ENCODE data around the gene OCA2. TPM values are rescaled to one million over a fixed set of nuclear protein-coding genes. Genes with fewer than 3 reads are reported as not detected.
"Not testable (repeated sequence)": the region's sequence is repeated elsewhere in the genome, so short reads cannot be mapped to it uniquely, and the experiment has no call there.

Gene OCA2
- total RNA-seq, 1 experiment from 2014 or later, result 0.23 TPM

DNA sequence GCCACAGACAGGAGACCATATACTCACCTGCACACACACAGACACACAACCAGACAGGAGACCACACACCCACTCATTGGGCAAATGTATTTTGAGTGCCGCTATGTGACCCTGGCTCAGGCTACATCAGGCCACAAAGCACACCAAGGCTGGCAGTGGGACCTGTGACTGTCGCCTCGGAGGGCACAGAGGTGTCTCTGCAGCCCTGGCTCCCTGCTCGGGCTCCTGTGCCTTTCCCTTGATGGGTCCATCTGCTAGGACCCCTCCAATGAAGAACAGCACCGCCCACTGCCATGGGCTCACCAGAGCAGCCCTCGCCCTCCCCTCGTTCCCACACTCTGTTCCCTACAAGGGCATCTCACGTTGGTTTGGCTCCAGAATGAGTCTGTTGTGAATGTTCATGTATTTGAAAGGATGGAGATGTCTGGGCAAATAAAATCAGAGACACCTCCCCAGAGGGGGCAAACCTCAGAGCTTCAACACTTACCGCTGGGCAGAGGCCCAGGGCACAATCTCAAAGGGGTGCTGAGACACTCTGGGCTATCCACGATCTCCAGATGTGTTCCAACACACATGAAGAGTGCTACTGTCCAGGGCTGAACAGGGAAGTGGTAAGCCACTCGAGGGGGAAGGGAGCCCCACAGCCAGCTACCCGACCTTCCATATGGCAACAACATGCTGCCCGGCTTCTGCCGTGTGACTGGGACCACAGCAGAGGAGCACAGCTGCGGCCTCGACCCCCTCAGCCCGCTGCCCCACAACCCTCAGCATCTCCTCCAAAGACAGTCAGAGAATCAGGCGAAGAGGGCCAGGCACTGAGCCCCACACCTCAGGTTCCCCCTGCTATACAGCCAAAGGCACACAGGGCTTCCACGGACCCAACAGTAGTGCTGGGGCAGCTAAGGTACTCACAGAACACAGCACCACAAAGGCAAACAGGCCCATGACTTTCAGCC, 74.9 kb downstream of the OCA2 start:
- no peak for DNase-seq (ENCODE audit: low read depth)

DNA sequence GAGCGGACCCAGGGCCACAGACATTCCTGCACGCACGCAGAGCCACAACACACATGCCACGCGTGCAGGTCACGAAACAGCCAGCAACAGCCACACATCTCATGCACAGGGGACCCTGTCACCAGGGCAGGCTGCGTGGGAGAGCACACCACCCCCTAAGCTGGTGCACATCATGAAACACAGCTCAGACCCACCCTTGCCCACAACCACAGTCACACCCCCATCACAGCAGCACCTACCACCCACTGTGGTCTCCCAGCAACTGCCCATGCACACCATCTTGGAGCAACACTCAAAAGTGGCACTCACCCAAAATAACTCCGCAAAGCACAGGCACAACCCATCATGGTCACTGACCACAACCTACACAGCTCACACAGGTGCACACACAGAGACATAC, 75.7 kb downstream of the OCA2 start:
- DNase-seq (ENCODE audit: low read depth), result no peak

DNA sequence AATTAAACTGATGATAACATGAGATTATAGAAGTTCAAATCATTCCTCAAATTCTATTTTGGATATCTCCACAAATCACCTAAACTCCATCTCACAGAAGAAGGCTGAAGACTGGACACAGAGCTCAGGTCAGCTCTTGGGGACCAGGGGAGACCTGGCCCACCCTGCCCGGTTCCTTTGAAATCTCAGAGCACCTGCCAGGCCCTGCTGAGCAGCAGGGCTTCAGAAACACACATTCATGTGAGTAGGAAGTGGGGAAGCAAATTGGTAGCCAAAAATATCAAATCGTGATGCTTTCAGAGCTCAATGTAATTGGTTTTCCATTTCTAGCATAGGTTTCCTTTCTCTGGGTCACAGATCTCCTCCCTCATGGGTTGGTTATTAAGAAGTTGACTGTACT, 76.2 kb downstream of the OCA2 start:
- DNase-seq (ENCODE audit: low read depth), result no peak

DNA sequence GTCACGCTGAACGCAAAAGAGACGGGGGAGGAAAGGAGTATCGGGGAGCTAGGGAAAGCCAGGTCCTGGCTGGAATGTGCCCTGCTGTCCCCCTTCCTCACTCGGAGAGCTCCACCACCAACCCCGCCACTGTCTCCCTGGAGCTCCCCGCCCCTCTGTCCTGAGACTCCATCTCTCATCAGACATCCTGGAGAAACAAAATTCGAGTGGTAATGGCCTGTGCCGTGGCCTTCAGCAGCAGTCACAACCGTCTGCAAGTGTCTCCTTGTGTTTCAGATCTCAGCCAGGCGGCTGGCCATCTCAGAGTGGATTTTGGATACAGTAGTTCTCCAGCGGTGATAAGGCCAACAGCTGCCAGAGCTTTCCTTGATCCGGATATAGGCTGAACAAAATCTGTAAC, 76.9 kb downstream of the OCA2 start:
- DNase-seq (ENCODE audit: low read depth), result no peak

DNA sequence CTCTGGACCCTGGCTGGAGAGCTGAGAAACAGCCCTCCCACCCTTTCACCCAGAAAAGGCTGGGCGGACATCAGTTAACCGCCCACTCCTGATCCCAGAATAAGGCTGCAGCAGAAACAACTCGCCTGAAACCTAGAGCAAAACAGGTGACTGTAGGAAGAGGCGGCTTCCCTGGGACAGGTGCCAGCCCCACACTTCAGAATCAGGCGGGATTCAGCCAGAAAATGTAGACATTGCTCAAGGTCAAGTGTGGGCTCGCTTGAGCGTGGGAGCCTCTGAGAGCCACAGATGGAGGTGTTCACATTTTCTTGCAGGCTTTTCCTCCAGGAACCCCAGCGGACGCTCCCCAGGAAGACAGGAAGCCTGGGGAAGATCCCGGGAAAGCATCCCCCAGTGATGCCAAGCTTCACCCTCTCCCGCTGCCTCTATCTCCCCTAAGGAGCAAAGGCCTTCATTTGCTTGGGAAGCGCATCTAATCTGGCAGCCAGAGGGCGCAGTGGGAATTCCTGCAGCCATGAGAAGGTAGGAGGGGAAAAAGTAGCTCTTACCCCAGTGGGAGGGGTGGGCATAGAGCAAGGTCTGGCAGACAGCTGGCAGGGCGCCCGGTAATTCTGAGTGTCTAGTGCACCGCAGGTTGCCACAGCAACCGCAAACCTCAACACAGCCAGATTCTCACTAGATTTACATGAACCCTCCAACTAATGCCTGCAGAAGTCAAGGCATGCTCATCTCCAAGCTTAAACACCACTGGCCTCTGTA, 77.7 kb downstream of the OCA2 start:
- peak; percentile 2 for DNase-seq (ENCODE audit: low read depth)

DNA sequence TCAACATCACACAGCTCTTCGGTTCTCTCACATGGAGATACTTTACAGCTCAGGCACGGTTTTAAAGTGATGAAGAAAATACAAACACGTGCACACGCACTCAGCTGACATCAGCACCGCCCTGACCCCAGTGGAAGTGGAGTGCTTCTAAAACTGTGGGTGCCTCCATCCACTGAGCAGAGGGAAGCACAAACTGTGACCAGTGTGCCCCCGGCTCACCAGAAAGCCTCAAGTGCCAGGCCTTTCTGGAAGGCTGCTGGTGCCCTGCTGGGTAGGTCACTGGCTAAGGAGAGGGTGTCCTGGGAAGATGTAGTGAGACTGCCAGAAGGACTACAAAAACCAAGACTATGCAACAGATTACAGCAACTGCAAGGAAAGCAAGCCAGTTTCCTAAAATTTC, 78.5 kb downstream of the OCA2 start:
- no peak for DNase-seq (ENCODE audit: low read depth)

DNA sequence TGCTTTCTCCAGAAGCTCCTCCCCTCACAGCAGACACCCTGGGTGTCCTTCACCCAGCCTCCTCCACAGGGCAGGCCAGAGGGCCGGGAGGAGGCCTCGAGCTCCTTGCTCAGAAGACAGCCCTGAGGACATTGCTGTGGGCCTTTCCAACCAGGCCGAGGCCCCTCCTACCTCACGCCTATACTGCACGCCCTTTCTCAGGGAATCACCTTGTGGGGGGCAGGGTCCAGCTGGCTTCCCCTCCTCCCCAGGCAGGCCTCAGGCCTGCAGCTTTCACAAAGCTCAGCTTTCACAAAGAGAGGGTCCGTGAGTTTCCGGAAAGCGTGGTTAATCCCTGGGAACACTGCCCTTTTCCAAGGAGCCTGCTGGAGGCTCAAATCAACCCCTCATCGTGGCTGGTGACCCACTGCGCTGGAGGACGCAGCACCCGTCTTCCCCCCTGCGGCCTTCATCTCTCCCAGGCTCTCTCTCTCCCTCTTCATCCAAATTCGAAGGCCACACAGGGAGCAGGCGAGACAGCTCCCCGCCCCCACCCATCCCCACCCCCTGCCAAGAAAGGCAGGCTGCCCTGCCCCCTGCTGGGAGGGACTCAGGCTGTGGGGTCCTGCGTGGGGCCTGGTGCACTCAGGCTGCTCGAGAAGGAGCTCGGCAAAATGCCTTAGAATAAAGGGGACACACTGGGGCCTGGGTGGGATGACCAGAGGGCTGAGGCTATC, 79.4 kb downstream of the OCA2 start:
- DNase-seq (ENCODE audit: low read depth), result no peak

DNA sequence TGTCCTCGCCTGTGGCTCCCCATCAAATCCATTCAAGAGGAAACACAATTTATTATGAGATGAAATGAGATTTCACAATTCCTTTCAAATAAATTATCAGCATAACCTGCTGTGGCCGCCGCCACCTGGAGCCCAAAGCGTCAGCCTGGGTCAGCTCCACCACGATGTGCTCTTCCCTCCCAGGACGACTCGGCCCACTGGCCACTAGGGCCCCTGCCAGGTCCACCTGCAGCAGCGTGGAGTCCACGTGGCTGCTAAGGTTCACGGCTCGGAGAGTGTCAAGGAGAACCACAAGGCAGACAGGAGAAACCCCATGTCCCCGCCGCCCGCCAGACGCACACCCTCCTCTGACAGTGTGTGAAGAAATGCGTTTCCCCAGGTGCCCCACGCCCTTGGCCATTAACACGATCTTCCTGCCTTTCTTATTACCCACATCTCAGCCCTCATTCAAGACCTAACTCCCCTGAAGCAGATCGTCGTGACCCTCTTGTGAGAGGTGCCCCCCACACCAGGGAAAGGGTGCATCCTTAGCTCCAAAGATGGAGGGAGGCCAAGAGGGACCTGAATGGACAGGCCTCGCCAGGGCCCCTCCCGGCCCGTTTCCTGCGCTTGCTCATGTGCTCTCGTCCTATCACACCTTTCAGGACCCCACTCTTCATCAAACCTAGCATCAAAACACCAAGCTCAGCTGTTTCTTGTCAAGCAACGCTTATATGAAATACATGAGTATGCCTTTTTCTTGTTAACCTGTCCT, 80.6 kb downstream of the OCA2 start:
- no peak for DNase-seq (ENCODE audit: low read depth)

DNA sequence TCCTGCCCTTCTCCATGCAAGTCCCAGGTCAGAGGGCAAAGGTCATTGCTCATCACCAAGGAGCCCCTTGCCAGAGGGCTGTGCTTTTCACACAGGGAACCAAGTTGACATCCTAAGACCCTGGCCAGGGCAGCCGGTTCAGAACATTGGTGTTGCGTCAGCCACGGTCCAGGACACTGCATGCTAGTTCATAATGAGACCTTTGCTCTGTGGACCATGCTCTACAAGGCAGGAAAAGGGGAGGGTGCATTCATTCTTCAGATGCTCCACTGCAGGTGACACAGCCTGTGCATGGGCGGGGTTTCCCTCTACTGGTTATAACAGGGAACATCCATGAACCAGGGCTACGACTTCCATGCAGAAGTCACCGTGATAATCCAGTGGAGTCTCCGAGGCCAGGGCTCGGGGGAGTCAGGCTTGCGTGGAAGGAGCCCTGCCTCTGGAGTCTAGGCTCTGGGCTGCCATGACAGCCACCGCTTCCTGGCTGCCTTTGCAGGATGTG, 81.6 kb downstream of the OCA2 start:
- DNase-seq (ENCODE audit: low read depth), result no peak

DNA sequence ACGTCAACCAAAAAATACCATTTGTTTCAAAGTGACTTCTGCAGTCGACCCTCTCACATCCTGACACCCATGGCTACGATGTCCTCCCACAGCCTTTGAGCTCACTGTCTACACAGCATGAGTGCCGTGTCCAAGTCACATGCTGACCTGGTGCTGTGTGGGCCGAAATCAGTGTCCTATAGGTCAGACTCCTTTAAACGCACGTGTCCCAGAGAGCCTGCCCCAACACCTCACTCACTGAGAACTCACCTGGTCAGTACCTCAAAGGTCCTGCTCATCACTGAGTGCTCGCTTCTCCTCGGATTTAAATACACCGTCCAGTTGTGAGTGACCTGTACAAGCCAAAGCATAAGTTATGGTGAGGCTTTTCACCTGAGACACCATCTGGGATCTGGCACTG, 83.3 kb downstream of the OCA2 start:
- no peak for DNase-seq (ENCODE audit: low read depth)

DNA sequence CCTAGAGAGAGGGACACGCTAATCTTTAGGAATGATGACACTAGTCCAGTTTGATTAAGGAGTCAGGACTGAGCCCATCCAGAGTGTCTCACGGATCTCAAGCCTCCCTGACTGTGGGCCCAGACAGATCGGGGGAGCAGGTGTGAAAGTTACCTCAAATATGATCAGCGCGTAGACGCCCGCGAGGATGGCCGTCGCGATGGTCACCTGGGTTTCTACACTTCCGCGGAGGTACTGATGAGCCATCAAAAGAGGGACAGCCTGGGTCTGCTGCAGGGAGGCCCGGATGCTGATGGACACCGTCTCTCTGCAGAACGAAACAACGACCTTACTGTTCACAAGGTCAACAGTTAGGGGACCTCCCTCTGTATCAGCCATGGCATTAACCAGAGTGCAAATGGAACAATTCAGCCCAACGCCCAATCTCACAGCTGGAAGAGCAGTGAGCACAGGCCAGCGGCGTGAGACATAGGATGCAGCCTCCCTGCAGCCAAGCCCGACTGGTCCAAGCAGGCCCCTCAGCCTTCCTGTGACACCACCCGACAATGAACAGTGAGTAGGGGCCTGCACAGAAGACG, 84.4 kb downstream of the OCA2 start:
- DNase-seq (ENCODE audit: low read depth), result no peak

DNA sequence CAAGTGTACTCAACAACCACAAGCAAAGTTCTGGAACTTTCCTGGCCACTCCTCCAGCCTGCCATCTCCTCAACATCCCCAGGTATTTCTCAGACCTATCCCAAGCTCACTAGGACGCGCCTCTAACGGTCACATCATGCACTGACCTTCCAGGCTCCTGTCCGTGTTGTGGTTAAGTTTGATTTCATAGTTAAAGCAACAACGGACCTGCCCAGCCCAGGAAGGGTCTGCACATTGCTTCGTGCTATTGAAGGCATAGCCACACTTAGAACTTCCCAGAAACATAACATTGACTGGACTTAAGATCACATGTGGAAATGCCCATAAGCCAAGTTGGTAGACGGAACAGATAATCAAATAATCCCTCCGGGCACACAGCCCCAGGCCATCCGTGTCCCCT, 85.1 kb downstream of the OCA2 start:
- DNase-seq (ENCODE audit: low read depth), result no peak

DNA sequence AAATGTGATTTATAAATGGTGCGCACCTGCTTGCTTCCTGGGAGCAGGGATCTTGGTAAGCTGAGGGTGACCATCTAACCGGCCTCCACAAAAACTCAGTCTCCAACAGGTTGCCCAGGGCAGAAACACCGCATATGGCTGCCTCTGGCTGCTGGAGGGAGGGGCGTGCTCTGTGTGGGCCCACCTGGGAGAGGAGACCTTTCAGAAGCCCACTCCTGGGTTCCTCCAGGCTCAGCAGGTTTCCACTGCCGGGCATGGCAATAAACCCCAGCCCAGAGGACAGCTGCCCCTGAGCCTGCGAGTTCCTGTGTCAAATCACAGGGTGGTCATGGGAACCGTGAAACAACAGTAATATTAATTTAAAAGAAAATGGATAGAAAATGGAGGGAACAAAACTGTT, 85.6 kb downstream of the OCA2 start:
- no peak for DNase-seq (ENCODE audit: low read depth)

DNA sequence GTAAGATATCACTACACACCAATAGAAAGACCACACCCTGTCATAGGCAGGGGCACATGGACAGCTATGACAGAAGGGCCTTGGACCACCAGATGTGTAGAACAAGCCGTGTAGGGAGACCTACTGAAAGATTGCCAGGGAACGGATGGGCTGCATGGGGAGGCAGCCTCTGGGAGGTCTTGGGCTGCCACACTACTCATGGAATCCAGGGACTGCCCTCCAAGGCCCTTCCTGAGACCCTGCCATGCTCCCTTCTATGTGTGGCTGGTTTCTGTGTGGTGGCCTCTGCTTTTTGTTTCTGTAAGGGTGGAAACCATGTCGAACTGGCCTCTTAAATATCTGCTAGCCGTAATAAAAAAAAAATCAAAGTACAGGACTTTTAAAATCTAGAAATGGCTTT, 86.9 kb downstream of the OCA2 start:
- DNase-seq (ENCODE audit: low read depth), result no peak

DNA sequence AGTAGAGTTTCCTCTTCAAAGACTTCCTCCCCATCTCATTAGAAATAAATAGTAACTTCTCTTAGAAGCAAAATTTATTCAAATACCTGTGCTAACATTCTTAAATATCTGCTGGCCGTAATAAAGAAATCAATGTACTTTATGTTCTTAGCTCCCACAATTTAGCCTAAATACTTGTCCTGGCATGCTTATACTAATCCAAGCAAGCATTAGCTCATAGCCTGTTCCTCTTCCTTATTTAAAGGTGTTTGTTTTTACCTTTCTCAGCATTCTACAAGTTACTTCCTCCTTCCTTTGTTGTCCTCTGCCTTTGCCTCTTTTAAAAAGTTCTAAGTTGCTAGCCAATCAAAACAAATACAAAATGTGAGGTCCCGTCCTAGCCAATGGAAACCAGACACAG, 90.9 kb downstream of the OCA2 start:
- DNase-seq (ENCODE audit: low read depth), result not testable (repeated sequence)

DNA sequence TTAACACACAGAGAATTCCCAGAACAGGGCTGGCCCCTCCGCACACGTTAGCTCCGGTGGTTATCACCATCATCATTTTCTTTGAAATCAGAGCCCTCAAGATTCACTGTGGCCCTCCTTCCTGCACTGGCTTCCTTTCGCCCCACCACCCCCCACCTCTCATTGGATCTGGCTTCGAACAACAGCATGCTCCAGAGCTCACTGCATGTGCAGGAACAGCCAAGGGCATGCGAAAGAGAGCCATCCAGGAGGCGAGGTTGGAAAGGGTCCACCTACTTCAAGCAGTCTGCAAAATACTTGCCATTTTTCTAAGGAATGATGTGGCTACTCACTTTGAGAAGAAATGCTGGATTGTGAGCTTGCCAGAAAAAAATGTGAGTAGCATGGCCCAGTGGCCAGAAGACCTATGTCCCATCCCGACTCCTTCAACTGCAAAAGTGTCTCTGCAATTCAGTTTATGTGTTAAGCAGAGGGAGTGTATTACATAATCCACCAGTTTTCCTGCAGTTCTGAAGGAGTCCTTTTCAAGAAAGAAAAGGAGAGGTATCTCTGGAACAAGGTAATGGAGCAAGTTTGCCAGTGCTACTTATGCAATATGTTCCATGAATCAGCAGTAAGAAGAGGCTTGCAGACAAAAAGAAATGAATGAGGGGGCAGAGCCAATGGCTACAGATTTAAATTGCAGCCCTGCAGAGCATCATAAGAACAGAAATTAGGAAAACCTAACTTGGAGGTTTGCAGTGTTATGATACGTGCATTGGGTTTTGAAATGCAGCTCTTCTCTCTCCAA, 92.8 kb downstream of the OCA2 start:
- DNase-seq (ENCODE audit: low read depth), result no peak

DNA sequence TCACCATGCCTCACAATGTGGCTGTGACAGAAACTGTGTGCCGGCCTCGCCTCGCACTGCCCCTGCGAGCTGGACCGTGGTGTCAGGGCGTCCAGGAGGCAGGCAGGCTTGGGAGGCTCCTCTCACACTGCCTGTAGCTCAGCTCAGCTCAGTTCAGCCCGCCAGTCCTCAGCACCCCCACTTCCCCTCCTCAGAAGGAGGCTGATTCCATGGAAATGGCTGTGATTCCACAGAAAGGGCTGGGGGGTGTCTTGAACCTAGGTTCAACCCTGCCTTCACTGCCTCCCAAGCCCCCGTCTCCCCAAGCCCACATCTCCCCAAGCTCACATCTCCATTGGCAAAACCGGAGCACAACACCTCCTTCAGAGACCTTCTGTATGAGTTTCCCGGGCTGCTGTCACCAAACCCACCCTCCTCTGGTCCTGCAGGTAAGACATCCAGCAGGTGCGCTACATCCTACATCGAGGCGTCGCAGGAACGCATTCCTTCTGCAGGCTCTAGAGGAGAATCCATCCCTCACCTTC, 94.0 kb downstream of the OCA2 start:
- no peak for DNase-seq (ENCODE audit: low read depth)

DNA sequence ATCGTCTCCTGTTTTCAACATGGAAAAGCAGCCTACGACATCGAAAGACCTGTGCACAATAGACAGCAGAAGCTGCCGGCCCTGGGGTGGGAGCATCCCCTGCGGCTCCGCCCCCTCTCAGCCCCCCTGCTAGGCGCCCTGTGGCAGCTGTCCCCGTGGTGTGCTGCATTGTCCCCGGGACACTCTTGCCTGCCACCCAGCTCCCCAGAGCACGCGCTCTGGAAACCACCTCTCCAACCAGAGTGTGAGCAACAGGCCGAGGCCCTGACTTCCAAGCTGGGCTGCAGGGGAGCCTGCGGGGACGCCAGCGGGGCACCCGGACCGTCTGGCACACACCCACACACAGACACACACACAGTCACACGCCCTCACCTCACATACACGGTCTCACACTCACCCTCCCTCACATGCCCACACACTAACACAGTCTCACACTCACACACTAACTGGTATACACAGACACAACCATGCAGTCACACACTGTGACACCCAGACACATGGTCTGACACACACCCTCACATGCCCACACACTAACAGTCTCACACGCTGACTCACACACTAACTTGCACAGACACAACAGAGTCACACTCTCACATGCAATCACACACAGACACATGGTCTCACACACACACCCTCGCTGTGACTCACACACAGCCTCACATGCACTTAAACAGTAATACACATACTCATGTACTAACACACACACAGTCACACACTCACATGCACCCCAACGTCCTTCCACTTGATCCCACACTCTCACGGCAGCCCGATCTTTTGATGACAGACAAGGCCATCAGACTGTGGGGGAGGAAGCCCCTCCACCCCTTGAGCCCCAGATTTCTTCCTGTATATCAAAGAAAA, 94.7 kb downstream of the OCA2 start:
- DNase-seq (ENCODE audit: low read depth), result no peak
